Activated CD4-positive, alpha-beta T cell treated with anti-CD3 and anti-CD28 coated beads, Interleukin-2, amount 50 U/mL, for 48 hours (primary cell): ENCODE data around the gene AGTPBP1.
"Not testable (repeated sequence)": the region's sequence is repeated elsewhere in the genome, so short reads cannot be mapped to it uniquely, and the experiment has no call there.

Source experiments
- DNase-seq, 2 experiments: peaks; one replicate each; pipeline ENCODE4 v3.0.0-alpha.2; 2020

AGTPBP1 gene

DNA sequence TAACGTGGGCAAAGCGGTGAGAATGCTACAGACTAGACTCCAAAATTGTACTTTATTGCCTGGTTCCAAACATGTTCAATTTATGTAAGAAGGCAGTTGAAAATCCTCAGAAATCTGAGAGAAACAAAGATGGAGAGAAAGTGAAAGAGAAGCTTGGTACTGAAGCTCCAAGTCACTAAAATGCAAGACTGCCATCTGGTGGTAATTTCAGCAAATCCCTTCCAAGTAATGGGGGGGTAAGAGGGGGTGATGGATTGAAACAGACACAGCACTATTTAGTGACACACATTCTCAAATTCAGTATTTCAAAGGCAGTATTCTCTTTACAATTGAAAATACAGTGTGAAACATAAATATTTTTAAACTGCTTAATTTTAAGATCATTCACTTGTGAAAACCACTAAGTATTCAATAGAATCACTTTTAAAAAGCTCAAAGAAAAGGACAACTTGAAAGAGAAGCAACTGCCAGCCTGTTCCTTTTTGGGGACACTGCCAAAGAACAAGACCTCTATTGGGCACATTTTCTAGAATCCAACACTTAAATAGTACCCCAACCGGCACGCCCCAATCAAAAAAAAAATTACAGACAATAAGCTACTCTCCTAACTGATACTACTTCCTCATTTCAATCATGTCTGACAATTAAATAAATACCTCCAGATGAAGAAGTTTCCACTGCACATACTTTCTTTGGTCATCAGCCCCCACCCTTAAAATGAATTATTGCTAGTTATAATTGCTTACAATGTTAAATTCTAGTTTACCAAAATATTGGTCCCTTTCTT is 131.5 kb downstream of the AGTPBP1 start:
- peak in 1 of 2 experiments; percentile 13 for DNase-seq

GRCh38 chr9:85605905-85606304 is 135.8 kb downstream of the AGTPBP1 start:
- no peak for DNase-seq

DNA sequence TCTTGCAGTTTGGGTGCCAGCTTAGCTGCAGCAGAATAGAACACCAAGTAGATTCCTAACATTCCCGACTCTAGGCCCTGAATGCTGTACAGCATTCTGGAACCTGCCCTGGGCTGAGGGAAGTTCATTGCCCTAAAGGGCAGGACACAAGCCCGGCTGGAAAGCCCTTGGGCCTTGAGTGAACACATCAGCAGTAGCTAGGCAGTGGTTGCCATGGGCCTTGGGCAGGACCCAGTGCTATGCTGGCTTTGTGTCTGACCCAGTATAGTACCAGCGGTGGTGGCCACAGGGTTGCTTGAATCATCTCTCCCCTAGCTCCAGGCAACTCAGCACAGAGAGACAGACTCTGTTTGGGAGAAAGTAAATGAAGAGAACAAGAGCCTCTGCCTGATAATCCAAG is 137.8 kb downstream of the AGTPBP1 start:
- no peak for DNase-seq

DNA sequence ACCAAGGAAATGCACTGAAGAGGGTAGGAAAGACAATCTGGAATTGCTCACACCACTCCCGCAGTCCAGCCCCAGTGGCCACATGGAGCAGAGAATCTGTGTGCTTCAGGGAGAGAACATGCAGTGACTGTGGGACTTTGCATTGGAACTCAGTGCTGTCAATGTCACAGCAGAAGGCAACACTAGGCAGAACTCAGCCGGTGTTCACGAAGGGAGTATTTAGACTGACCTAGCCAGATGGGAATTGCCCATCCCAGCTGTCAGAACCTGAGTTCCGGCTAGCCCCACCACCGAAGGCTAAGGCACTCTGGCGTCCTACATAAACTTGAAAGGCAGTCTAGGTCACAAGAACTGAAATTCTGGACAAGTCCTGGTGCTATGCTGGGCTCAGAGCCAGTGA is 139.0 kb downstream of the AGTPBP1 start:
- no peak for DNase-seq

DNA sequence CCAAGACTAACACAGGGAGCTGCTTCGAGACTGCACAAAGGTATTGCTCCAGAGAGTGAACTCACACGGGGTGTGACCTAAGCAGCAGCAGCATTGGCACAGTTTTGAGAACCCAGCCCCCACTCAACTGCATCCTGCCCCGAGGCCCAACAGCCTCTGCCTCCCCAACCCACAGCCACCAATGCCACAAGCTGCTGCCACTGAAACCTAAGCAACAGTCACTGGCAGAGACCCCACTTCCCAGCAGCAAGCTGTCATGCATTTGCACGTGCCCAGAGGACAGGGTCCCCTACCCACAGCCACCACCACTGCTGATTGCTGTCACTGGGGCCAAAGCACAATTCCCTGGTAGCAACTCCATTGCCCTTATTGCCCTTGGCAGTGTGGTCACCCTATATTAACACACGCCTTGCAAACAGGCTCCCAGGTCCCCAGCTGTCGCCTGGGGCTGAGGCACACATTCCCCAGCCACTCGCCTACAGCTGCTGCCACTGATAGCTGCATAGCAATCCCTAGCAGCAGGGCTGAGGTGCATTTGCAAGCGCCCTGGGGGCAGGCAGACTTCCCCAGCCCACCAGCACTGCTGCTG is 141.0 kb downstream of the AGTPBP1 start:
- no peak for DNase-seq

GRCh38 chr9:85599540-85600105 is 142.1 kb downstream of the AGTPBP1 start:
- DNase-seq = no peak

DNA sequence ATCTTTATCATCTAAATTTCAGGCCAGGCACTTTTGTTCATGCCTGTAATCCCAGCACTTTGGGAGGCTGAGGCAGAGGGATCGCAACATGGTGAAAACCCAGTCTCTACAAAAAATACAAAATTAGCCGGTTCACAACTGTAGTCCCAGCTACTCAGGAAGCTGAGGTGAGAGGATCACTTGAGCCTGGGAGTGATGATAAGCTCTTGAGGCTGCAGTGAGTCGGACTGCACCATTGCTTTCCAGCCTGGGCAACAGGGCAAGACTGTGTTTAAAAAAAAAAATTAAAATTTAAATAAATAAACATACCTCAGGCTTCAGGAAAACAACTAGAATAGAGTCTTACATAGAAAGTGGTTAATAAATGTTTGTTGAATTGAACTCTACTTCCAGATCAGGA is 147.4 kb downstream of the AGTPBP1 start:
- DNase-seq = no peak

DNA sequence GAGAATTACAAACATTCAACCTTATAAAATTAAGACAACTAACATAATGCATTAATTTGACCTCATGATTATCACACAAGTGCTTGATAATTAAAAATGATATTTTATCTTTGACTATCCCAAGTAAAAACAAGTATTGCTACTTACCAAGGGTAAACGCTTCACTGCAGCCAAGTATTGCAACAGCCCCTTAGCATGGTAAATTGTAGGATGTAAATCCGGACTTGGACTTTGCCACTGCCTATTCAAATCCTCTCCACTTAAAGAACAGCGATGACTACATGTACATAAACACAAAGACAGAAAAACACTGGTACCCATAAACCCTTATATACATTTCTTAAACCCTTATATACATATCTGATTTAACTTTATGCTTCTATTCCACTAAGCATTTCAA is 155.1 kb downstream of the AGTPBP1 start:
- no peak for DNase-seq

GRCh38 chr9:85577353-85577952 is 164.3 kb downstream of the AGTPBP1 start:
- no peak for DNase-seq

DNA sequence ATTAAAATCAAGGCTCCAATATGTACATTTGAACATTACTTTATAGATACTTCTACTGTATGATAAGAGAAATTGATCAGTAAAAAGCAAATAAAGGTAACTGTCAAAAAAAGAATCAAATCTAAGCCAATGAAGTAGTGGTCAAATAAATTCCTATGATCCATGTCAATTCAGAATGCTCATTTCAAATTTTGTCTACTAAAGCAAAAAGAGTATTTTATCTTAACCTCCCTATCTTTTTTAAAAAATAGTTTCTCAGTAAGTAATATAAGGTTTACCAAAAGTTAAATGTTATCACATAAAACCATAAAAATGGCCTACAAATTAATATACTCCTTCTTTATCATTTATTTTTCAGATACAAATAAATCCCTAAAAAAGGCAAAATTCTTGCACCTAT is 165.9 kb downstream of the AGTPBP1 start:
- no peak for DNase-seq

DNA sequence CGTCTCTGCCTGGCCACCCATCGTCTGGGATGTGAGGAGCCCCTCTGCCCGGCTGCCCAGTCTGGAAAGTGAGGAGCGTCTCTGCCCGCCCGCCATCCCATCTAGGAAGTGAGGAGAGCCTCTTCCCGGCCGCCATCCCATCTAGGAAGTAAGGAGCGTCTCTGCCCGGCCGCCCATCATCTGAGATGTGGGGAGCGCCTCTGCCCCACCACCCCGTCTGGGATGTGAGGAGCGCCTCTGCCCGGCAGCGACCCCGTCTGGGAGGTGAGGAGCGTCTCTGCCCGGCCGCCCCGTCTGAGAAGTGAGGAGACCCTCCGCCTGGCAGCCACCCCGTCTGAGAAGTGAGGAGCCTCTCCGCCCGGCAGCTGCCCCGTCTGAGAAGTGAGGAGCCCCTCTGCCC is 168.2 kb downstream of the AGTPBP1 start:
- DNase-seq = not testable (repeated sequence)

- not testable (repeated sequence) for DNase-seq
Observed at GRCh38 chr9:85572917-85573316, 168.8 kb downstream of the AGTPBP1 start.

GRCh38 chr9:85569988-85570387 is 171.8 kb downstream of the AGTPBP1 start:
- no peak for DNase-seq

- DNase-seq = no peak
Observed at GRCh38 chr9:85559526-85559925, 182.2 kb downstream of the AGTPBP1 start.

GRCh38 chr9:85554349-85554748 is 187.4 kb downstream of the AGTPBP1 start:
- no peak for DNase-seq

DNA sequence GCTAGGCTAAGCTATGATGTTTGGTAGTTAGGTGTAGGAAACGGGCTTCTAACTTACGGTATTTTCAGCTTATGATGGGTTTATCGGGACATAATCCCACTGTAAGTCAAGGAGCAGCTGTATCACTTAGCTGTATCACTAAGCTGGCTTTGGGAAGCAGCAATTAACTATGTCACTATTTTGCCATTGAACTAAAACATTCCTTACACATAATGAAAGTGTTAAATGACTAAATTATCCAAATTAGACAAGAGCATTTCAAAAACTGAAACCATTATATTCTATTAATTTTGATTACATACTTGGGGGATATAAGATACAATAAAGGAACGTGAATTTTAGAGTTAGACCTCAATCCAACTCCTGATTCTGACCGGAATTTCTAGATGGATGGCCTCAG is 188.3 kb downstream of the AGTPBP1 start:
- DNase-seq = no peak

GRCh38 chr9:85547599-85547998 is 194.2 kb downstream of the AGTPBP1 start:
- DNase-seq = no peak

- DNase-seq = no peak
Observed at GRCh38 chr9:85543196-85543595, 198.6 kb downstream of the AGTPBP1 start.

GRCh38 chr9:85541876-85542275 is 199.9 kb downstream of the AGTPBP1 start:
- no peak for DNase-seq

- DNase-seq = no peak
Observed at GRCh38 chr9:85536514-85536913, 205.2 kb downstream of the AGTPBP1 start.

GRCh38 chr9:85536076-85536475 is 205.7 kb downstream of the AGTPBP1 start:
- DNase-seq = no peak

- DNase-seq = no peak
Observed at GRCh38 chr9:85534340-85534739, 207.4 kb downstream of the AGTPBP1 start.

DNA sequence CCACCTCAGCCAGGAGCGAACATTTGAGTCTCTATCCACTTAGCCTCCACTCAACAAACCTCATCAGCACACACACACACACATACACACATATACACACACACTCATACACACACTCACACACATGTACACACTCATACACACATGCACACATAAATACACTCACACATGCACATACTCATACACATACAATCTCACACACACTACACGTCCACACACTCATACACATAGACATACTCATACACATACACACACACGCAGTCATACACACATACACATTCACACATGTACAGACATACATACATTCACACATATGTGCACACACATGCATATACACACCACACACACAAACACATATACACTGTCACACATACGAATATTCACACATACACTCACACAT is 208.2 kb downstream of the AGTPBP1 start:
- DNase-seq = no peak

GRCh38 chr9:85530721-85531120 is 211.0 kb downstream of the AGTPBP1 start:
- no peak for DNase-seq
